Measurements from ENCODE around the gene EPHB3. TPM values are rescaled to one million over a fixed set of nuclear protein-coding genes. Genes with fewer than 3 reads are reported as not detected.

The EPHB3 gene
- total RNA-seq, 1 donor from 2014 or later: 17.2 TPM

DNA sequence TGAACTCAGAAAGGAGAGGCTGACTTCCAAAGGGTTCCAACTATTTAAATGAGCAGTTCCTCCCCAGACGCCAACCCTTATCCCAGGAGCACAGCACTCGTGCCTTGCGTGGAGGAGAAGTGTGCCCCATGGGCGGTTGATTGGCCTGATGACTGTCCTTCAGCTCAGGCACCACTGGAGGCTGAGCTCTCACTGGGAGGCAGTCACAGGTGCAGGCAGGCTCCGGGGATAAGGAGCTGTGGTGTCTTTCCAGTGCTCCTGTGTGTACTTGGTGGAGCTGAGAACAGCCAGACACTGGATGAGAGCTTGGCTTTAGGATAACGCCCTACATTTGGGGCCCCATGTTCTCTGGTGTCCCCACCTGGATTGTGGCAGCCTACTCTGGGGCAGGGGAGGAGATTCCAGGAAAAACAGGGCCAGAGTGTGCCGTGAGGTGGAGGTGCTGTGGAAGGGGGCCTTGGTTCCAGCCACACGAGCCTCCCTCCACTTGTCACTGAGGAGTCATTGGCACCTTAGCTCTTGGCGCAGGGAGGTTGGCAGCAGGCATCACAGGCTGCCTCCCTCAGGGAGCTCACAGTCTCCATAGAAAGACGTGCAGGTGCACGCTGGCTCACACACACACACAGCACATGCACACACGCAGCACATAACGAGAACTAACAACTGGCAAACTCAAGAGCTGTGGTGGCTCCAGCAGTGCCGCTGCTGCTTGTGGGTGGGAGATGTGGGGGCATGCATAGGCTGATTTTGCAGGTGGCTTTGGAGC is 22.7 kb upstream of the EPHB3 start:
- Histone ChIP-seq H3K79me2 (ENCODE audit: insufficient read depth, low read length) (no peaks in the 10 kb centered on the region), H3K9ac (ENCODE audit: low read length) (no peak overlapping the region), H3K36me3 (ENCODE audit: insufficient read depth, low read length) (no peaks in the 10 kb centered on the region), H3K27ac (ENCODE audit: low read depth, low read length) (no peak overlapping the region), H4K20me1 (ENCODE audit: insufficient read depth, low read length) (no peaks in the 10 kb centered on the region), H3K27me3 (ENCODE audit: insufficient read depth, low read length) (peaks cover 49% of the 10 kb centered on the region), H3K4me3 (ENCODE audit: insufficient read depth, low read depth, low read length) (no peak overlapping the region), H3K9me3 (ENCODE audit: insufficient read depth, low read depth, low read length) (no peaks in the 10 kb centered on the region), H2AFZ (ENCODE audit: low read depth, low read length) (no peak overlapping the region), H3K4me2 (ENCODE audit: low read length) (no peak overlapping the region), H3K4me1 (ENCODE audit: insufficient read depth, low read length) (no peaks in the 10 kb centered on the region)
- FAIRE-seq: no peak
- no peak for TF ChIP-seq EZH2 (IDR thresholded peaks at IDR 0.05; ENCODE audit: insufficient read depth, low read length)
- TF ChIP-seq, protein P1, sequence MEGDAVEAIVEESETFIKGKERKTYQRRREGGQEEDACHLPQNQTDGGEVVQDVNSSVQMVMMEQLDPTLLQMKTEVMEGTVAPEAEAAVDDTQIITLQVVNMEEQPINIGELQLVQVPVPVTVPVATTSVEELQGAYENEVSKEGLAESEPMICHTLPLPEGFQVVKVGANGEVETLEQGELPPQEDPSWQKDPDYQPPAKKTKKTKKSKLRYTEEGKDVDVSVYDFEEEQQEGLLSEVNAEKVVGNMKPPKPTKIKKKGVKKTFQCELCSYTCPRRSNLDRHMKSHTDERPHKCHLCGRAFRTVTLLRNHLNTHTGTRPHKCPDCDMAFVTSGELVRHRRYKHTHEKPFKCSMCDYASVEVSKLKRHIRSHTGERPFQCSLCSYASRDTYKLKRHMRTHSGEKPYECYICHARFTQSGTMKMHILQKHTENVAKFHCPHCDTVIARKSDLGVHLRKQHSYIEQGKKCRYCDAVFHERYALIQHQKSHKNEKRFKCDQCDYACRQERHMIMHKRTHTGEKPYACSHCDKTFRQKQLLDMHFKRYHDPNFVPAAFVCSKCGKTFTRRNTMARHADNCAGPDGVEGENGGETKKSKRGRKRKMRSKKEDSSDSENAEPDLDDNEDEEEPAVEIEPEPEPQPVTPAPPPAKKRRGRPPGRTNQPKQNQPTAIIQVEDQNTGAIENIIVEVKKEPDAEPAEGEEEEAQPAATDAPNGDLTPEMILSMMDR (IDR thresholded peaks at IDR 0.05; ENCODE audit: insufficient read depth, low read depth, low read length): no peak
- no peaks in the 10 kb centered on the region for H3K4me1 Mint-ChIP-seq (ENCODE audit: low read depth, unreplicated experiment)
- peaks cover 43% of the 10 kb centered on the region for H3K27me3 Mint-ChIP-seq (ENCODE audit: low read depth, unreplicated experiment)
- DNase-seq (ENCODE audit: low read depth): no peak
- H3K4me3 Mint-ChIP-seq (ENCODE audit: unreplicated experiment): no peak overlapping the region
- no peaks in the 10 kb centered on the region for H3K9me3 Mint-ChIP-seq (ENCODE audit: unreplicated experiment)
- no peak overlapping the region for H3K27ac Mint-ChIP-seq (ENCODE audit: unreplicated experiment)
- H3K36me3 Mint-ChIP-seq (ENCODE audit: low read depth, unreplicated experiment): no peaks in the 10 kb centered on the region

DNA sequence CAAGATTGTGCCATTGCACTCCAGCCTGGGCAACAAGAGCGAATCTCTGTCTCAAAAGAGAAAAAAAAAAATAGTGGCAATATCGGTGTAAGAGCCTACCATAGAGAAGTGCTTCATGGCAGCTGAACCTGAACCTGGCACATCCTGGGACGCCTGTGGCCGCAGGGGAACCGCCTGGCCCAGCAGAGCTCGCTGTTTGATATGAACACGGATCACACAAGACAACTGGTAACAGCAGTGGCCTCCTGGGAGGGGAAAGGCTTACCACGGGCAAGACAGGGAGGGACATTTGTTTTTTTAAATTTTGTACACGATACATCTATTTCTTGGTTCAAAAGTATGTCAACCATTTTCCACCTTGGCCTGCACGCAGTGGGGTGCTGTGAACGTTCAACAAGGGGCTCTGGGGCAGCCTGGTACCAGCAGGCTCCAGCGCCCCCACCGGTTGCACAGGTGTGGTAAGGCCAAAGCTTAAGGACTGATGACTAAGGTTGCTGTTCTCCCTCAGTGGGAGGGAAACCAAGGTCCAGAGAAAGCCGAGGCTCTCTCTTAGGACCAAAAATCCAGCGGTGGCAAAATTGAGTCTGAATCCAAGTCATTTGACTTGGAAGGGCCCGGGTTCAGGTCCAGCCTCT is 21.7 kb upstream of the EPHB3 start:
- Histone ChIP-seq H3K9ac (ENCODE audit: low read length) (no peak overlapping the region), H4K20me1 (ENCODE audit: insufficient read depth, low read length) (no peaks in the 10 kb centered on the region), H3K9me3 (ENCODE audit: insufficient read depth, low read depth, low read length) (no peaks in the 10 kb centered on the region), H3K4me1 (ENCODE audit: insufficient read depth, low read length) (no peaks in the 10 kb centered on the region), H3K4me3 (ENCODE audit: insufficient read depth, low read depth, low read length) (no peak overlapping the region), H3K79me2 (ENCODE audit: insufficient read depth, low read length) (no peaks in the 10 kb centered on the region), H3K36me3 (ENCODE audit: insufficient read depth, low read length) (no peaks in the 10 kb centered on the region), H2AFZ (ENCODE audit: low read depth, low read length) (no peak overlapping the region), H3K4me2 (ENCODE audit: low read length) (no peak overlapping the region), H3K27me3 (ENCODE audit: insufficient read depth, low read length) (peaks cover 49% of the 10 kb centered on the region), H3K27ac (ENCODE audit: low read depth, low read length) (no peak overlapping the region)
- no peaks in the 10 kb centered on the region for H3K4me1 Mint-ChIP-seq (ENCODE audit: low read depth, unreplicated experiment)
- DNase-seq (ENCODE audit: low read depth) (no peak), FAIRE-seq (no peak)
- no peaks in the 10 kb centered on the region for H3K9me3 Mint-ChIP-seq (ENCODE audit: unreplicated experiment)
- no peak overlapping the region for H3K27ac Mint-ChIP-seq (ENCODE audit: unreplicated experiment)
- no peak overlapping the region for H3K4me3 Mint-ChIP-seq (ENCODE audit: unreplicated experiment)
- TF ChIP-seq, protein P1 (IDR thresholded peaks at IDR 0.05; ENCODE audit: insufficient read depth, low read depth, low read length): no peak
- no peak for TF ChIP-seq EZH2 (IDR thresholded peaks at IDR 0.05; ENCODE audit: insufficient read depth, low read length)
- H3K27me3 Mint-ChIP-seq (ENCODE audit: low read depth, unreplicated experiment): peaks cover 47% of the 10 kb centered on the region
- no peaks in the 10 kb centered on the region for H3K36me3 Mint-ChIP-seq (ENCODE audit: low read depth, unreplicated experiment)
